ENCODE data around the gene SALL3. TPM values are rescaled to one million over a fixed set of nuclear protein-coding genes. Genes with fewer than 3 reads are reported as not detected.
A peak's percentile ranks its signal among the peaks of the same experiment; 100 is the strongest.

The SALL3 gene
- total and polyA plus RNA-seq, 3 experiments from 2014 or later = not detected

- H3K36me3 Mint-ChIP-seq = no peaks in the 10 kb centered on the region
- H3K9me3 ChIP-seq (ENCODE audit: low read length) = no peaks in the 10 kb centered on the region
- H3K27ac ChIP-seq (ENCODE audit: low read depth, low read length) = no peak overlapping the region
- no peak overlapping the region for H3K4me3 ChIP-seq (ENCODE audit: low read length)
- H3K27me3 Mint-ChIP-seq = peaks cover 7 to 23% of the 10 kb centered on the region in 2 donors
- POLR2A ChIA-PET = no interaction called here
- H3K27me3 ChIP-seq (ENCODE audit: insufficient read depth, low read length, poor library complexity, severe bottlenecking) = no peaks in the 10 kb centered on the region
- DNase-seq = no peak
- no peaks in the 10 kb centered on the region for H3K4me1 ChIP-seq (ENCODE audit: insufficient read depth, low read length)
- H3K4me1 Mint-ChIP-seq = no peaks in the 10 kb centered on the region
- no peak overlapping the region for H3K27ac Mint-ChIP-seq
- no peak overlapping the region for H3K4me3 Mint-ChIP-seq
- H3K9me3 Mint-ChIP-seq = no peaks in the 10 kb centered on the region
- H3K36me3 ChIP-seq (ENCODE audit: insufficient read depth, low read length) = no peaks in the 10 kb centered on the region
- CTCF ChIA-PET = no interaction called here
Observed at GRCh38 chr18:79008356-79008940, 28.8 kb downstream of the SALL3 start.

DNA sequence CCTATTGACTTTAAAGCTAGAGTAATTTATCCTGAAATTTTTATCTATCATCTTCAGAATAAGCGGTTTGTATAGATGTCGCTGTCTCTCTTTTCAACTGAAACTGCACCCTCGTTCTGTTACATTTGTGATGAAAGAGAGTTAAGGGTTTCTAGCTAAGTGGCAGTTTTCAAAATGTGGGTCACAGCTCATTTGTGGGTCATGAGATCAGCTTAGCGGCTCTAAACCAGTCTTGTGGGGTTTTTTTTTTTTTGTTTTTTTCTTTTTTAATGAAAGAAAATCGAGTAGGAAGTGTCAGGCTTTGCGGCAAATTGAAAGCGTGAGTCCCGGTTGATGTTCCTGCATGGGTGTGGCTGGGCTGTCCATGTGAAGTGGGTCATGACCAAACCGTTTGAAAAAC is 31.2 kb downstream of the SALL3 start:
- H3K27ac Mint-ChIP-seq = peak overlapping the region in 7 of 8 donors; percentile 26 to 98 (median 93)
- H3K27me3 Mint-ChIP-seq = peaks cover 9 to 21% of the 10 kb centered on the region in 2 donors
- Histone ChIP-seq H3K4me3 (ENCODE audit: low read length) (no peak overlapping the region), H3K36me3 (ENCODE audit: insufficient read depth, low read length) (no peaks in the 10 kb centered on the region), H3K27ac (ENCODE audit: low read depth, low read length) (no peak overlapping the region), H3K9me3 (ENCODE audit: low read length) (no peaks in the 10 kb centered on the region), H3K27me3 (ENCODE audit: insufficient read depth, low read length, poor library complexity, severe bottlenecking) (no peaks in the 10 kb centered on the region), H3K4me1 (ENCODE audit: insufficient read depth, low read length) (no peaks in the 10 kb centered on the region)
- H3K36me3 Mint-ChIP-seq = no peaks in the 10 kb centered on the region
- DNase-seq = peak in 1 of 5 donors; percentile 25
- CTCF ChIA-PET = interaction anchor here (1.2 kb wide), 1 partner anchor 11 kb away, joined by 4 read pairs; no protein-coding TSS in a partner anchor
- H3K4me3 Mint-ChIP-seq = peak overlapping the region in 4 of 7 donors; percentile 64 to 82 (median 66)
- no peaks in the 10 kb centered on the region for H3K4me1 Mint-ChIP-seq
- no peaks in the 10 kb centered on the region for H3K9me3 Mint-ChIP-seq
- POLR2A ChIA-PET = no interaction called here

GRCh38 chr18:79011300-79011870 is 31.8 kb downstream of the SALL3 start:
- no peaks in the 10 kb centered on the region for H3K36me3 Mint-ChIP-seq
- H3K27me3 ChIP-seq (ENCODE audit: insufficient read depth, low read length, poor library complexity, severe bottlenecking) = no peaks in the 10 kb centered on the region
- H3K9me3 Mint-ChIP-seq = no peaks in the 10 kb centered on the region
- H3K27ac ChIP-seq (ENCODE audit: low read depth, low read length) = no peak overlapping the region
- no peaks in the 10 kb centered on the region for H3K36me3 ChIP-seq (ENCODE audit: insufficient read depth, low read length)
- ChIA-PET POLR2A (no interaction called here), CTCF (interaction anchor here (1.2 kb wide), 1 partner anchor 12 kb away, joined by 4 read pairs; no protein-coding TSS in a partner anchor)
- no peaks in the 10 kb centered on the region for H3K4me1 ChIP-seq (ENCODE audit: insufficient read depth, low read length)
- H3K4me3 ChIP-seq (ENCODE audit: low read length) = no peak overlapping the region
- H3K9me3 ChIP-seq (ENCODE audit: low read length) = no peaks in the 10 kb centered on the region
- H3K4me3 Mint-ChIP-seq = peak overlapping the region in 4 of 7 donors; percentile 64 to 82 (median 66)
- H3K27ac Mint-ChIP-seq = peak overlapping the region in 7 of 8 donors; percentile 47 to 98 (median 93)
- H3K27me3 Mint-ChIP-seq = peaks cover 9 to 21% of the 10 kb centered on the region in 2 donors
- DNase-seq = peak in 2 of 5 donors; percentile 34 to 51
- H3K4me1 Mint-ChIP-seq = no peaks in the 10 kb centered on the region

GRCh38 chr18:79013869-79014268 is 34.3 kb downstream of the SALL3 start:
- Histone ChIP-seq H3K4me3 (ENCODE audit: low read length) (no peak overlapping the region), H3K9me3 (ENCODE audit: low read length) (no peaks in the 10 kb centered on the region), H3K36me3 (ENCODE audit: insufficient read depth, low read length) (no peaks in the 10 kb centered on the region), H3K4me1 (ENCODE audit: insufficient read depth, low read length) (no peaks in the 10 kb centered on the region), H3K27ac (ENCODE audit: low read depth, low read length) (no peak overlapping the region), H3K27me3 (ENCODE audit: insufficient read depth, low read length, poor library complexity, severe bottlenecking) (no peaks in the 10 kb centered on the region)
- no peak overlapping the region for H3K27ac Mint-ChIP-seq
- ChIA-PET CTCF (no interaction called here), POLR2A (no interaction called here)
- no peak overlapping the region for H3K4me3 Mint-ChIP-seq
- DNase-seq = no peak
- H3K4me1 Mint-ChIP-seq = no peaks in the 10 kb centered on the region
- no peaks in the 10 kb centered on the region for H3K9me3 Mint-ChIP-seq
- peaks cover 8 to 23% of the 10 kb centered on the region in 2 donors for H3K27me3 Mint-ChIP-seq
- no peaks in the 10 kb centered on the region for H3K36me3 Mint-ChIP-seq

- Histone ChIP-seq H3K36me3 (ENCODE audit: insufficient read depth, low read length) (no peaks in the 10 kb centered on the region), H3K4me1 (ENCODE audit: insufficient read depth, low read length) (no peaks in the 10 kb centered on the region), H3K9me3 (ENCODE audit: low read length) (no peaks in the 10 kb centered on the region), H3K27ac (ENCODE audit: low read depth, low read length) (no peak overlapping the region), H3K4me3 (ENCODE audit: low read length) (no peak overlapping the region), H3K27me3 (ENCODE audit: insufficient read depth, low read length, poor library complexity, severe bottlenecking) (no peaks in the 10 kb centered on the region)
- Mint-ChIP-seq H3K36me3 (no peaks in the 10 kb centered on the region), H3K27ac (no peak overlapping the region), H3K9me3 (peaks cover 0 to 2% (median 0%) of the 10 kb centered on the region in 5 donors), H3K4me1 (no peaks in the 10 kb centered on the region), H3K27me3 (peaks cover 10 to 32% of the 10 kb centered on the region in 2 donors), H3K4me3 (no peak overlapping the region)
- ChIA-PET POLR2A (no interaction called here), CTCF (no interaction called here)
- no peak for DNase-seq
Observed at GRCh38 chr18:79018911-79019310, 39.3 kb downstream of the SALL3 start.

DNA sequence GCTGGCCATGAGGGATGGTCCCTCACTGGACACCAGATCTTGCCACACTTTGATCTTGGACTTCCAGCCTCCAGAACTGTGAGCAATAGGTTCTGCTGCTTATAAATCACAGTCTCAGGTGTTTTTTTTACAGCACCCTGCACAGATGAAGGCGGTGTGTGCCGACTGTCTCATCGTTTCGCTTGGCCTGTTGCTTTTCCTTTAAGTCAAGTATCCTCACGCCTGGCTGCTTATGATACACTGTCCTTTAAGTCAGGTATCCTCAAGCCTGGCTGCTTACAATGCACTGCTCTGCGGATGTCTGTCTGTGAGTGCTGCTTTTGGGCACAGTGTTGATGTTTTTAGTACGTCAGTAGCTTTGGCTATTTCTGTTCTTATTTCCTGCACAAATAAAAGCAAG is 40.3 kb downstream of the SALL3 start:
- Mint-ChIP-seq H3K4me3 (no peak overlapping the region), H3K27ac (peak overlapping the region in 1 of 8 donors; percentile 36), H3K9me3 (peaks cover 0 to 2% (median 0%) of the 10 kb centered on the region in 5 donors), H3K36me3 (no peaks in the 10 kb centered on the region), H3K4me1 (no peaks in the 10 kb centered on the region), H3K27me3 (peaks cover 9 to 32% of the 10 kb centered on the region in 2 donors)
- H3K4me1 ChIP-seq (ENCODE audit: insufficient read depth, low read length) = no peaks in the 10 kb centered on the region
- no peak overlapping the region for H3K27ac ChIP-seq (ENCODE audit: low read depth, low read length)
- no peaks in the 10 kb centered on the region for H3K9me3 ChIP-seq (ENCODE audit: low read length)
- H3K36me3 ChIP-seq (ENCODE audit: insufficient read depth, low read length) = no peaks in the 10 kb centered on the region
- POLR2A ChIA-PET = no interaction called here
- H3K4me3 ChIP-seq (ENCODE audit: low read length) = no peak overlapping the region
- CTCF ChIA-PET = no interaction called here
- no peaks in the 10 kb centered on the region for H3K27me3 ChIP-seq (ENCODE audit: insufficient read depth, low read length, poor library complexity, severe bottlenecking)
- DNase-seq = no peak

DNA sequence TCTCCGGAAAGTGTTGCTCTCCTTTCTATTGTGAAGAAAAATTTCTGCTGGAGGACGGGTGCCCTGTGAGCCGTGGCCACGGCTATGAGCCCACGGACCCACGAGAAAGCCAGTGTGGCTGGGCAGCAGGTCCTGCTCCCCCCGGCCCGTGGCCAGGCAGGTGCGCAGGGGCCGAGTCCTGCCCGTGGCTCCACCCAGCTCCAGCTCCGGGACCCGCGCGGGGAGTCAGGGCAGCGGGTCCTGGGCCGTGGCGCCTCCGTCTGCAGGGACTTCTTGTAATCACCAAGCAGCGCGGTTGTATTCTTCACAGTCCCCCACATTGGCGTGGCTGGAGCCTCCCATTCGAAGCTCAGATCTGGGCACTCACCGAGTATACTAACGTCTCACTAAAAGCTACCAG is 43.0 kb downstream of the SALL3 start:
- Histone ChIP-seq H3K4me1 (ENCODE audit: insufficient read depth, low read length) (no peaks in the 10 kb centered on the region), H3K9me3 (ENCODE audit: low read length) (no peaks in the 10 kb centered on the region), H3K36me3 (ENCODE audit: insufficient read depth, low read length) (no peaks in the 10 kb centered on the region), H3K4me3 (ENCODE audit: low read length) (no peak overlapping the region), H3K27ac (ENCODE audit: low read depth, low read length) (no peak overlapping the region), H3K27me3 (ENCODE audit: insufficient read depth, low read length, poor library complexity, severe bottlenecking) (no peaks in the 10 kb centered on the region)
- Mint-ChIP-seq H3K27ac (no peak overlapping the region), H3K4me3 (no peak overlapping the region), H3K9me3 (peaks cover under 1 to 4% (median 2%) of the 10 kb centered on the region in 5 donors), H3K4me1 (no peaks in the 10 kb centered on the region), H3K36me3 (peaks cover 0 to 1% (median 0%) of the 10 kb centered on the region in 3 donors), H3K27me3 (peaks cover 11 to 28% of the 10 kb centered on the region in 2 donors)
- CTCF ChIA-PET = no interaction called here
- no peak for DNase-seq
- POLR2A ChIA-PET = no interaction called here

DNA sequence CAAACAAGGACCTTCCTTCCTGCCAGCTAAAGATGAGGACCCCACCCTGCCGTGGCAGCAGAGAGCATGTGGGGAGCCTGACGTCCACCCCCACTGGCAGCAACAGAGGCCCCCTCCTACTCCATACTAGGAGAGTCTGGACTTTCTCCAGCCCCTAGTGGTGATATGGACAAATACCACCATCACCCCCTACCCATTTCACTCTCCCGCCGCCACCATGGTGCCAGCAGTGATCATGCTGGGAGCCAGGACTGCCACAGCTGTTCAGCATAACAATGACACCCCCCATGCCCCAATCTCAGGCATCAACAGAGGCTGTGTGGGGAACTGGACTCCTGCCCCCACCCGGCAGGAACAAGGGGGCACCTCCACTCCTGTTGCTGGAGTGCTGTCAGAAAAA is 46.9 kb downstream of the SALL3 start:
- Mint-ChIP-seq H3K27ac (no peak overlapping the region), H3K4me1 (no peaks in the 10 kb centered on the region), H3K4me3 (no peak overlapping the region), H3K27me3 (peaks cover 4 to 18% of the 10 kb centered on the region in 2 donors), H3K9me3 (peaks cover 9 to 19% (median 13%) of the 10 kb centered on the region in 5 donors), H3K36me3 (peaks cover 0 to 5% (median 0%) of the 10 kb centered on the region in 3 donors)
- Histone ChIP-seq H3K9me3 (ENCODE audit: low read length) (no peaks in the 10 kb centered on the region), H3K4me3 (ENCODE audit: low read length) (no peak overlapping the region), H3K36me3 (ENCODE audit: insufficient read depth, low read length) (no peaks in the 10 kb centered on the region), H3K27ac (ENCODE audit: low read depth, low read length) (no peak overlapping the region), H3K27me3 (ENCODE audit: insufficient read depth, low read length, poor library complexity, severe bottlenecking) (no peaks in the 10 kb centered on the region), H3K4me1 (ENCODE audit: insufficient read depth, low read length) (no peaks in the 10 kb centered on the region)
- no peak for DNase-seq
- CTCF ChIA-PET = no interaction called here
- POLR2A ChIA-PET = no interaction called here

All from CD8-positive, alpha-beta memory T cell (primary cell).